GM12878 (cell line): ENCODE results near the gene PTK7. TPM values are rescaled to one million over a fixed set of nuclear protein-coding genes. Genes with fewer than 3 reads are reported as not detected.

Experiments
- CBX5 ChIP-seq: sonication (generic); IDR thresholded peaks from 2 replicates; pipeline ENCODE4 v1.6.1; 2016; ENCODE audit warnings: low read depth, moderate library complexity, mild to moderate bottlenecking, inconsistent platforms
- EGR1 ChIP-seq, 2 experiments: IDR thresholded peaks; 1 replicate in 1 of 2; 2 replicates in 1 of 2; pipeline ENCODE4 v1.6.1; 2011 to 2012; ENCODE audit warnings: low read depth in 2 of 2, low read length in 2 of 2, borderline replicate concordance in 1 of 2, mild to moderate bottlenecking in 1 of 2, moderate library complexity in 1 of 2
- HDAC2 ChIP-seq: fragments of 200-600 bp; sonication (generic); IDR thresholded peaks from 2 replicates; pipeline ENCODE4 v1.6.1; 2017
- LARP7 ChIP-seq: fragments of 450-650 bp; IDR thresholded peaks from 2 replicates; pipeline ENCODE4 v1.6.1; 2017; ENCODE audit warnings: mild to moderate bottlenecking
- MXI1 ChIP-seq: fragments of 150-350 bp; IDR thresholded peaks from 2 replicates; pipeline ENCODE4 v1.6.1; 2011; ENCODE audit warnings: low read depth, mild to moderate bottlenecking, inconsistent platforms, low read length, improper control_type of control experiment
- MYB ChIP-seq: fragments of 150-350 bp; IDR thresholded peaks from 2 replicates; pipeline ENCODE4 v1.6.1; 2014; ENCODE audit warnings: mild to moderate bottlenecking, low read depth, low read length, borderline replicate concordance
- NFIC ChIP-seq: IDR thresholded peaks from 2 replicates; pipeline ENCODE4 v1.6.1; 2012; ENCODE audit warnings: low read depth, mild to moderate bottlenecking, inconsistent platforms, low read length, moderate library complexity
- NFYB ChIP-seq: IDR thresholded peaks from 2 replicates; pipeline ENCODE4 v1.6.1; 2011; ENCODE audit warnings: low read depth, mild to moderate bottlenecking, low read length, improper control_type of control experiment, moderate library complexity; ENCODE audit not compliant: insufficient read depth
- PAX5 ChIP-seq: IDR thresholded peaks from 2 replicates; pipeline ENCODE4 v1.6.1; 2011; ENCODE audit warnings: low read depth, low read length, borderline replicate concordance
- RELA ChIP-seq: fragments of 450-650 bp; IDR thresholded peaks from 2 replicates; pipeline ENCODE4 v1.8.0; 2014; ENCODE audit warnings: borderline replicate concordance; ENCODE audit not compliant: partially characterized antibody
- REST ChIP-seq: IDR thresholded peaks from 2 replicates; pipeline ENCODE4 v1.6.1; 2012; ENCODE audit warnings: mild to moderate bottlenecking, low read depth, low read length
- STAT1 ChIP-seq: fragments of 450-650 bp; conservative IDR thresholded peaks from 2 replicates; pipeline ENCODE4 v1.6.1; 2014; ENCODE audit warnings: antibody characterized with exemption, mild to moderate bottlenecking
- TAF1 ChIP-seq: IDR thresholded peaks from 2 replicates; pipeline ENCODE4 v1.6.1; 2011; ENCODE audit warnings: mild to moderate bottlenecking, low read depth, low read length, borderline replicate concordance
- USF1 ChIP-seq: IDR thresholded peaks from 2 replicates; pipeline ENCODE4 v1.6.1; 2011; ENCODE audit warnings: borderline replicate concordance, low read depth, mild to moderate bottlenecking, moderate library complexity, mixed read lengths, low read length; ENCODE audit not compliant: insufficient read depth; ENCODE audit errors: extremely low read length
- ZBTB40 ChIP-seq: fragments of 450-650 bp; IDR thresholded peaks from 2 replicates; pipeline ENCODE4 v1.6.1; 2016; ENCODE audit warnings: mild to moderate bottlenecking, moderate library complexity, borderline replicate concordance
- polyA plus RNA-seq, 11 experiments: library from polyadenylated mRNA; depleted of rRNA in 4 of 11; unstranded in 6 of 11; stranded (reverse) in 5 of 11; fragments of >200 nt; fragmentation: Nextera tagmentation in 4 of 11; fragmentation: Illumina TruSeq in 1 of 11; extraction: Ambion mirVana in 4 of 11; extraction: Trizol in 1 of 11; gene quantifications; 1 replicate in 1 of 11; 2 replicates in 10 of 11; pipeline versions ENCODE4 v1.2.1 to v1.2.3, GENCODE V29; 2011 to 2016; ENCODE audit warnings: inconsistent platforms in 2 of 11, missing spikeins in 2 of 11, low read depth in 1 of 11
- total RNA-seq, 4 experiments: library from RNA; depleted of rRNA in 3 of 4; stranded (reverse); fragments of >200 nt in 3 of 4; fragmentation: Illumina TruSeq in 1 of 4; extraction: Trizol in 1 of 4; gene quantifications; 2 replicates each; pipeline versions ENCODE4 v1.2.1 to v1.2.3, GENCODE V29; 2013 to 2021
- TF ChIP-seq, protein P1 (sequence below): IDR thresholded peaks from 2 replicates; pipeline ENCODE4 v1.6.1; 2011; ENCODE audit warnings: mild to moderate bottlenecking, low read depth, low read length, moderate library complexity; ENCODE audit not compliant: insufficient replicate concordance
- TF ChIP-seq, protein P2 (sequence below): fragments of 450-650 bp; IDR thresholded peaks from 2 replicates; pipeline ENCODE4 v1.6.1; 2016; ENCODE audit warnings: mild to moderate bottlenecking

PTK7 gene
- total and polyA plus RNA-seq, 10 of the 15 experiments (the other 5 are each of a cell fraction or from before 2014, with no cell fraction given), result 0.18 to 14.4 (median 3.3) TPM; not detected in 1

DNA sequence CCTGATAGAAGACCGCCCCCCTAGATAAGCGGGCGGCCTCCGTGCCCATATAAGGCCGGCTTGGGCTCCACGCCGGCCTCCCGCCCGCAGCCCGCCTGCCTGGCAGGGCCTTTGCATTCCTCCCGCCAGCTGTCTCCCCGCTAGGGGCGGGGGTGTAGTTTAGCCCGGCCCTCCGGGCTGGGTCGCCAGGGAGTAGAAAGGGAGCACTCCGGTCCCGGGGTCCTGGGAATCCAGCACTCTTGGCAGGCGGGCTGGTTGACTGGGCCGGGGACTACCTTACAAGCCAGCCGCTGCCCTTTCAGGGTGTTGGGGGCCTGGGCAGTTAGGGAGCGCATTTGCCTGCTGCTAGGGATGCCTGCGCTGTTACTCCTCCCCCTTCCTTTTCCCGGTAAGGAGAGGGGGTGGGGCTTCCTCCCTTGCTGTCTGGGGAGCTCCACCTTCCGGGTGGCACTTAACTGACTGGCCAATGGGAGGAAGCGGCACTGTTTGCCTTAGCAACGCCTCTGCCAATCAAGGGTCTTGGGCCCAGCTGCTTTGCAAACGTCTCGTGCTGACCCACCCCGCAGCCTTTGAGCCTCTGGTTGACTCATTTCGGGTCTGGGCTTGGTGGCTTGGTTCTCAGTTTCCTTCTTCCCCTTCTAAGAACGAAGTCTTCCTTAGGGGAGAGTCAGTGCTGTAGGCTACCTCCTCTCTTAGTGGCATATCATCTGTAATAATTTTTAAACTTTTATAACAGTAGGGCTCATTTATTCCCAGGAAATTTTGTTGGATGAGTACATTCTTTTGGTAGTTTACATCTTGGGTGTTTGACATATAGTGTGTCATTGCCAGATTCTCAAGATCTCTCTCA, 98.4 kb downstream of the PTK7 start (continued):
- TF ChIP-seq PAX5 (peak; percentile 65; the same call in 1 of the 2 replicates), HDAC2 (no peak), CBX5 (no peak), MYB (no peak), TAF1 (no peak), NFYB (peak; percentile 100), LARP7 (no peak), REST (no peak), MXI1 (peak; percentile 97), ZBTB40 (peak; percentile 66; the same call in 1 of the 2 replicates), RELA (no peak), USF1 (no peak), EGR1 (IDR thresholded peaks at IDR 0.05; ENCODE audit: borderline replicate concordance in 1 of 2, low read depth in 2 of 2, low read length in 2 of 2) (peak in 1 of 2 experiments; percentile 66; a peak in 1 of 3 replicates), STAT1 (0 out of 2 replicates have a peak, but pooled peaks have one; percentile 26), NFIC (no peak)
- TF ChIP-seq, protein P1, sequence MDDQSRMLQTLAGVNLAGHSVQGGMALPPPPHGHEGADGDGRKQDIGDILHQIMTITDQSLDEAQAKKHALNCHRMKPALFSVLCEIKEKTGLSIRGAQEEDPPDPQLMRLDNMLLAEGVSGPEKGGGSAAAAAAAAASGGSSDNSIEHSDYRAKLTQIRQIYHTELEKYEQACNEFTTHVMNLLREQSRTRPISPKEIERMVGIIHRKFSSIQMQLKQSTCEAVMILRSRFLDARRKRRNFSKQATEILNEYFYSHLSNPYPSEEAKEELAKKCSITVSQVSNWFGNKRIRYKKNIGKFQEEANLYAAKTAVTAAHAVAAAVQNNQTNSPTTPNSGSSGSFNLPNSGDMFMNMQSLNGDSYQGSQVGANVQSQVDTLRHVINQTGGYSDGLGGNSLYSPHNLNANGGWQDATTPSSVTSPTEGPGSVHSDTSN, result peak; percentile 87
- TF ChIP-seq, protein P2, sequence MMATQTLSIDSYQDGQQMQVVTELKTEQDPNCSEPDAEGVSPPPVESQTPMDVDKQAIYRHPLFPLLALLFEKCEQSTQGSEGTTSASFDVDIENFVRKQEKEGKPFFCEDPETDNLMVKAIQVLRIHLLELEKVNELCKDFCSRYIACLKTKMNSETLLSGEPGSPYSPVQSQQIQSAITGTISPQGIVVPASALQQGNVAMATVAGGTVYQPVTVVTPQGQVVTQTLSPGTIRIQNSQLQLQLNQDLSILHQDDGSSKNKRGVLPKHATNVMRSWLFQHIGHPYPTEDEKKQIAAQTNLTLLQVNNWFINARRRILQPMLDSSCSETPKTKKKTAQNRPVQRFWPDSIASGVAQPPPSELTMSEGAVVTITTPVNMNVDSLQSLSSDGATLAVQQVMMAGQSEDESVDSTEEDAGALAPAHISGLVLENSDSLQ, result peak; percentile 97
